Choroid plexus epithelial cell (primary cell): ENCODE results near the gene TPSAB1.
"Not testable (repeated sequence)": the region's sequence is repeated elsewhere in the genome, so short reads cannot be mapped to it uniquely, and the experiment has no call there.

Source experiments
- DNase-seq: peaks from one replicate; pipeline ENCODE4 v3.0.0-alpha.2; 2010; ENCODE audit warnings: low read depth
- H3K4me3 ChIP-seq: 2 replicates; pipeline ENCODE4 v1.5.1; 2011; ENCODE audit warnings: low read depth, mild to moderate bottlenecking, control low read depth, low read length, moderate library complexity
- TF ChIP-seq, protein P1 (sequence below): conservative IDR thresholded peaks from 2 replicates; pipeline ENCODE4 v1.5.1; 2011; ENCODE audit warnings: low read depth, mild to moderate bottlenecking, control low read depth, inconsistent platforms, low read length, moderate library complexity

Gene TPSAB1

GRCh38 chr16:1220841-1221627 lies 19.5 kb upstream of the TPSAB1 start:
- H3K4me3 ChIP-seq = no peak overlapping the region
- TF ChIP-seq, protein P1, sequence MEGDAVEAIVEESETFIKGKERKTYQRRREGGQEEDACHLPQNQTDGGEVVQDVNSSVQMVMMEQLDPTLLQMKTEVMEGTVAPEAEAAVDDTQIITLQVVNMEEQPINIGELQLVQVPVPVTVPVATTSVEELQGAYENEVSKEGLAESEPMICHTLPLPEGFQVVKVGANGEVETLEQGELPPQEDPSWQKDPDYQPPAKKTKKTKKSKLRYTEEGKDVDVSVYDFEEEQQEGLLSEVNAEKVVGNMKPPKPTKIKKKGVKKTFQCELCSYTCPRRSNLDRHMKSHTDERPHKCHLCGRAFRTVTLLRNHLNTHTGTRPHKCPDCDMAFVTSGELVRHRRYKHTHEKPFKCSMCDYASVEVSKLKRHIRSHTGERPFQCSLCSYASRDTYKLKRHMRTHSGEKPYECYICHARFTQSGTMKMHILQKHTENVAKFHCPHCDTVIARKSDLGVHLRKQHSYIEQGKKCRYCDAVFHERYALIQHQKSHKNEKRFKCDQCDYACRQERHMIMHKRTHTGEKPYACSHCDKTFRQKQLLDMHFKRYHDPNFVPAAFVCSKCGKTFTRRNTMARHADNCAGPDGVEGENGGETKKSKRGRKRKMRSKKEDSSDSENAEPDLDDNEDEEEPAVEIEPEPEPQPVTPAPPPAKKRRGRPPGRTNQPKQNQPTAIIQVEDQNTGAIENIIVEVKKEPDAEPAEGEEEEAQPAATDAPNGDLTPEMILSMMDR = no peak
- DNase-seq = no peak

GRCh38 chr16:1221628-1222552 lies 18.6 kb upstream of the TPSAB1 start:
- TF ChIP-seq, protein P1 = no peak
- H3K4me3 ChIP-seq = no peak overlapping the region

DNA sequence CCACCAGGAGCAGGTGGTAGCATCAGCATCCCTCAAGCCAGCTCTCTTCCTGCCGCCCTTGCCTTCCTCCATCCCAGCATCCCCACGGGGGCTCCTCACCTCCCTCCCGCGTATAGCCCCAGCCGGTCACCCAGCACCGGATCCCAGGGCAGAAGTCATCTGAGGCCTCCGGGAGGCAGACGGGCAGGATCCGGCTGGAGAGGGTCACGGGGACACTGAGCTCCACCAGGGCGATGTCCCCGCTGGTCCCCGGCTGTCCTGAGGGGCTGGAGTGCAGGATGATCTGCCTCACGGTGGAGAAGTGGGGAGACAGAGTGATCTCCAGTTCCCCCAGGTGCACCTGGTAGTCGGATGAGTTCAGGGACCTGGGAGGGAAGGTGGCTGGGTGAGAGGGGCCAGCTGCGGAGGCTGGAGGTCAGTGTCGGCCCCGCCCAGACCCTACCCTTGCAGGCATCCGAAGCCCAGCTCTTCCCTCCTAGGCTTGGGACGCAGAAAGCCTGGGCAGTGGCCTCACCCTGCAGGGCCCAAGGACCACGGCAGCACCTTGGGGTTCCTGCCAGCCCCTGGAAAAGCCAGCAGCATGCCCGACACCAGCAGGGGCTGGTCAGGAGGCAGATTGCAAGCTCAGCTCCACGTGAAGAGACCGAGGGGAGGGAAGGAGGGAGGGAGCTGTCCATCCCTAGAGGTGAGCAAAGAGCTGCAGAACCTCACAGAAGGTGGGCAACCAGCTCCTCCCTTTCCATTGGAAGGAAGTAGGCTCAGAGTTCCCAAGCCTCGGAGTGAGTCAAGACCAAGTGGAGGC lies 17.8 kb upstream of the TPSAB1 start:
- DNase-seq = no peak
- H3K4me3 ChIP-seq = no peak overlapping the region
- TF ChIP-seq, protein P1 = no peak

More at GRCh38 chr16:1221628-1222552, 18.6 kb upstream of the TPSAB1 start:
- DNase-seq = peak; percentile 7

GRCh38 chr16:1223355-1224214 lies 16.9 kb upstream of the TPSAB1 start:
- TF ChIP-seq, protein P1 = no peak
- no peak overlapping the region for H3K4me3 ChIP-seq
- no peak for DNase-seq

- no peak for DNase-seq
- no peak overlapping the region for H3K4me3 ChIP-seq
- TF ChIP-seq, protein P1 = no peak
Observed at GRCh38 chr16:1224558-1224957, 15.9 kb upstream of the TPSAB1 start.

DNA sequence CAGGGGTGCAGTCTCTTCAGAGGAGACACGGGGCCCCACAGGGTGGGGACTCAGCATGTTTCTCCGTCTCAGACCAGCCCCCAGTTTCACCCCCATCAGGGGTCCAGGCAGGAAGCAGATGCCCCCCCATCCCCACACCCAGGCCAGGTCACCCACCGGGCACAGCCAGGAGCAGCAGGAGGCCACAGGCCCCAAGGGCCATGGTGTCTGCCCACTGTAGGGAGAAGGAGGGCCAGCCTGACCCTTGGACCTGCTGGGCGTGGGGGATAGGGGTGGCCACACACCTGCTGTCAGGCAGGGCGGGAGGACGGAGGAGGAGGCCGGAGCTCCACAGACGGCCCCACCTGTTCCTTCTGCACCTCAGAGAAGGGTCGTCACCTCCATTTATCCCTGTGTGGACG lies 15.5 kb upstream of the TPSAB1 start, which contains the start of gene TPSG1:
Gene TPSG1, minus strand, starts transcription at position 218 of the 401 bp plus-strand sequence. Its CDS starts 16 bp downstream, at position 202.
- no peak for DNase-seq
- TF ChIP-seq, protein P1 = no peak

GRCh38 chr16:1225728-1226311 lies 14.7 kb upstream of the TPSAB1 start:
- DNase-seq, H3K4me3 ChIP-seq: not testable (repeated sequence)

More for the DNA sequence above, 15.5 kb upstream of the TPSAB1 start, which contains the start of gene TPSG1:
- H3K4me3 ChIP-seq = no peak within 1 kb of the TSS

GRCh38 chr16:1226692-1227091 lies 13.8 kb upstream of the TPSAB1 start:
- not testable (repeated sequence) for DNase-seq, H3K4me3 ChIP-seq

- not testable (repeated sequence) for H3K4me3 ChIP-seq, DNase-seq
Observed at GRCh38 chr16:1228227-1228626, 12.3 kb upstream of the TPSAB1 start.
